Measurements from ENCODE around the gene OSBPL10. TPM values are rescaled to one million over a fixed set of nuclear protein-coding genes. Genes with fewer than 3 reads are reported as not detected.

The OSBPL10 gene
- total RNA-seq, 4 donors from 2014 or later = 20.4 to 44.4 (median 30.2) TPM

- TF ChIP-seq POLR2A (IDR thresholded peaks at IDR 0.05) (no peak), CTCF (IDR thresholded peaks at IDR 0.05) (no peak)
- H3K4me3 ChIP-seq (ENCODE audit: low read depth, poor library complexity, severe bottlenecking) = no peak overlapping the region
- intact Hi-C loops (cut with DNase I; ENCODE audit: low total_unique reads) = no loop called here
- no peak for DNase-seq (ENCODE audit: low spot score in 2 of 2)
- 32 to 41% methylated on average over 7 of the region's 7 CpGs for WGBS, 2 donors
These were observed 20.9 kb downstream of the OSBPL10 start for GRCh38 chr3:31959951-31960792.

- H3K4me3 ChIP-seq (ENCODE audit: low read depth, poor library complexity, severe bottlenecking) = no peak overlapping the region
- 66 to 82% methylated on average over 2 of the region's 2 CpGs for WGBS, 2 donors
- no peak for TF ChIP-seq POLR2A (IDR thresholded peaks at IDR 0.05)
- no peak for TF ChIP-seq CTCF (IDR thresholded peaks at IDR 0.05)
- intact Hi-C loops (cut with DNase I; ENCODE audit: low total_unique reads) = no loop called here
- DNase-seq (ENCODE audit: low spot score in 2 of 2) = no peak
These were observed 21.8 kb downstream of the OSBPL10 start for GRCh38 chr3:31959251-31959650.

- TF ChIP-seq CTCF (IDR thresholded peaks at IDR 0.05) = no peak
- DNase-seq (ENCODE audit: low spot score in 2 of 2) = no peak
- WGBS, 2 donors = 41 to 47% methylated on average over 3 of the region's 3 CpGs
- intact Hi-C loops (cut with DNase I; ENCODE audit: low total_unique reads) = no loop called here
- no peak overlapping the region for H3K4me3 ChIP-seq (ENCODE audit: low read depth, poor library complexity, severe bottlenecking)
These were observed 22.3 kb downstream of the OSBPL10 start for GRCh38 chr3:31958701-31959152.

- DNase-seq (ENCODE audit: low spot score in 2 of 2) = no peak
- intact Hi-C loops (cut with DNase I; ENCODE audit: low total_unique reads) = no loop called here
- 83 to 87% methylated on average over 3 of the region's 3 CpGs for WGBS, 2 donors
- TF ChIP-seq POLR2A (IDR thresholded peaks at IDR 0.05) = no peak
- TF ChIP-seq CTCF (IDR thresholded peaks at IDR 0.05) = no peak
- no peak overlapping the region for H3K4me3 ChIP-seq (ENCODE audit: low read depth, poor library complexity, severe bottlenecking)
These were observed 24.0 kb downstream of the OSBPL10 start for GRCh38 chr3:31957106-31957505.

GRCh38 chr3:31955581-31955980 lies 25.5 kb downstream of the OSBPL10 start:
- DNase-seq (ENCODE audit: low spot score in 2 of 2) = no peak
- no peak for TF ChIP-seq CTCF (IDR thresholded peaks at IDR 0.05)
- no peak for TF ChIP-seq POLR2A (IDR thresholded peaks at IDR 0.05)
- no peak overlapping the region for H3K4me3 ChIP-seq (ENCODE audit: low read depth, poor library complexity, severe bottlenecking)
- intact Hi-C loops (cut with DNase I; ENCODE audit: low total_unique reads) = no loop called here

GRCh38 chr3:31953636-31954035 lies 27.4 kb downstream of the OSBPL10 start:
- no peak overlapping the region for H3K4me3 ChIP-seq (ENCODE audit: low read depth, poor library complexity, severe bottlenecking)
- no peak for DNase-seq (ENCODE audit: low spot score in 2 of 2)
- WGBS, 2 donors = 84 to 94% methylated on average over 2 of the region's 2 CpGs
- TF ChIP-seq POLR2A (IDR thresholded peaks at IDR 0.05) = no peak
- TF ChIP-seq CTCF (IDR thresholded peaks at IDR 0.05) = no peak
- intact Hi-C loops (cut with DNase I; ENCODE audit: low total_unique reads) = no loop called here

Data from lower leg skin (tissue), 4 donors.